Stomach (tissue), 9 donors: ENCODE data around the gene MGAT4B. TPM values are rescaled to one million over a fixed set of nuclear protein-coding genes. Genes with fewer than 3 reads are reported as not detected.

Experiments used
- DNase-seq, 2 donors: peaks; one replicate each; pipeline versions ENCODE4 v3.0.0 to v3.0.0-alpha.2; 2013 to 2019
- H3K27ac ChIP-seq, 5 donors: fragments of 200-600 bp in 4 of 5; sonication (generic) in 4 of 5; one replicate each; pipeline ENCODE4 v1.5.1; 2013 to 2019; ENCODE audit warnings: mild to moderate bottlenecking in 1 of 5, moderate library complexity in 1 of 5
- H3K27me3 ChIP-seq, 3 donors: fragments of 200-600 bp; sonication (generic); one replicate each; pipeline ENCODE4 v1.5.1; 2017 to 2019; ENCODE audit warnings: mixed run types in 1 of 3
- H3K36me3 ChIP-seq, 4 donors: fragments of 200-600 bp; sonication (generic); 1 replicate in 3 of 4; 2 replicates in 1 of 4; pipeline ENCODE4 v1.5.1; 2016 to 2019
- H3K4me1 ChIP-seq, 4 donors: fragments of 200-600 bp; sonication (generic); one replicate each; pipeline ENCODE4 v1.5.1; 2016 to 2019
- H3K4me3 ChIP-seq, 4 donors: fragments of 200-600 bp; sonication (generic) in 3 of 4; one replicate each; pipeline ENCODE4 v1.5.1; 2016 to 2019; ENCODE audit warnings: mild to moderate bottlenecking in 1 of 4
- H3K9me3 ChIP-seq, 4 donors: fragments of 200-600 bp; sonication (generic); one replicate each; pipeline ENCODE4 v1.5.1; 2016 to 2019
- EP300 ChIP-seq: sonication (generic); formaldehyde crosslinking; IDR thresholded peaks from one replicate; pipeline ENCODE4 v1.6.1; 2017; ENCODE audit warnings: antibody characterized with exemption
- POLR2A ChIP-seq, 4 donors: fragments of 450-650 bp; IDR thresholded peaks; one replicate each; pipeline ENCODE4 v1.6.1; 2016; ENCODE audit warnings: antibody characterized with exemption in 4 of 4, control low read depth in 2 of 4, mild to moderate bottlenecking in 1 of 4, moderate library complexity in 1 of 4
- POLR2AphosphoS5 ChIP-seq, 3 donors: sonication (generic); formaldehyde crosslinking; IDR thresholded peaks; one replicate each; pipeline ENCODE4 v1.6.1; 2016; ENCODE audit warnings: antibody characterized with exemption in 3 of 3
- WGBS, 5 donors: extraction: QIAGEN DNeasy Blood & Tissue Kit in 3 of 5; methylation state at CpG; one replicate each; pipeline versions ENCODE4 v1.1.5 to v1.1.7; 2013 to 2018; 5-methylcytosine and 5-hydroxymethylcytosine counted together
- intact Hi-C: fragments of 100-400 bp; cut with DNase I; formaldehyde crosslinking; loops from one replicate; pipeline ENCODE4 v1.15.1; 2023; ENCODE audit warnings: low total_unique reads
- polyA plus RNA-seq, 3 donors: library from polyadenylated mRNA; stranded (reverse); fragments of 200-250 nt; gene quantifications; one replicate each; pipeline ENCODE4 v1.2.3, GENCODE V29; 2013
- total RNA-seq, 5 donors: library from RNA; depleted of rRNA; stranded (reverse); fragments of >200 nt; gene quantifications; one replicate each; pipeline versions ENCODE4 v1.1.0 to v1.2.3, GENCODE V29; 2014 to 2016
- TF ChIP-seq, protein P1 (sequence below), 7 experiments: fragments of 450-650 bp in 4 of 7; fragments of 200-600 bp in 3 of 7; sonication (generic) in 3 of 7; IDR thresholded peaks; one replicate each; pipeline ENCODE4 v1.5.1; 2016 to 2019; ENCODE audit warnings: antibody characterized with exemption in 7 of 7, control low read depth in 2 of 7, mild to moderate bottlenecking in 1 of 7
- donor health status: healthy with polysubstance abuse.
- donor health status: Bipolar disorder and iron deficiency.
- donor health status: healthy.

Gene MGAT4B
- total and polyA plus RNA-seq, 8 donors = 85.0 to 617 (median 152) TPM

- TF ChIP-seq, protein P1, sequence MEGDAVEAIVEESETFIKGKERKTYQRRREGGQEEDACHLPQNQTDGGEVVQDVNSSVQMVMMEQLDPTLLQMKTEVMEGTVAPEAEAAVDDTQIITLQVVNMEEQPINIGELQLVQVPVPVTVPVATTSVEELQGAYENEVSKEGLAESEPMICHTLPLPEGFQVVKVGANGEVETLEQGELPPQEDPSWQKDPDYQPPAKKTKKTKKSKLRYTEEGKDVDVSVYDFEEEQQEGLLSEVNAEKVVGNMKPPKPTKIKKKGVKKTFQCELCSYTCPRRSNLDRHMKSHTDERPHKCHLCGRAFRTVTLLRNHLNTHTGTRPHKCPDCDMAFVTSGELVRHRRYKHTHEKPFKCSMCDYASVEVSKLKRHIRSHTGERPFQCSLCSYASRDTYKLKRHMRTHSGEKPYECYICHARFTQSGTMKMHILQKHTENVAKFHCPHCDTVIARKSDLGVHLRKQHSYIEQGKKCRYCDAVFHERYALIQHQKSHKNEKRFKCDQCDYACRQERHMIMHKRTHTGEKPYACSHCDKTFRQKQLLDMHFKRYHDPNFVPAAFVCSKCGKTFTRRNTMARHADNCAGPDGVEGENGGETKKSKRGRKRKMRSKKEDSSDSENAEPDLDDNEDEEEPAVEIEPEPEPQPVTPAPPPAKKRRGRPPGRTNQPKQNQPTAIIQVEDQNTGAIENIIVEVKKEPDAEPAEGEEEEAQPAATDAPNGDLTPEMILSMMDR (IDR thresholded peaks at IDR 0.05) = no peak
- TF ChIP-seq POLR2AphosphoS5 (IDR thresholded peaks at IDR 0.05) (no peak), POLR2A (IDR thresholded peaks at IDR 0.05) (no peak), EP300 (no peak)
- no peaks in the 10 kb centered on the region for H3K9me3 ChIP-seq
- H3K36me3 ChIP-seq = peaks cover 13 to 26% (median 21%) of the 10 kb centered on the region in 4 donors
- intact Hi-C loops = no loop called here
- H3K4me3 ChIP-seq = no peak overlapping the region
- no peaks in the 10 kb centered on the region for H3K27me3 ChIP-seq
- WGBS, 5 donors = 11 to 31% (median 20%) methylated on average over 3 of the region's 3 CpGs
- peaks cover 45 to 98% (median 68%) of the 10 kb centered on the region in 4 donors for H3K4me1 ChIP-seq
- no peak for DNase-seq
- H3K27ac ChIP-seq = peak overlapping the region in 4 of 5 donors; percentile 6 to 73 (median 67)
These were observed 43.9 kb downstream of the MGAT4B start for GRCh38 chr5:179762781-179763176.

DNA sequence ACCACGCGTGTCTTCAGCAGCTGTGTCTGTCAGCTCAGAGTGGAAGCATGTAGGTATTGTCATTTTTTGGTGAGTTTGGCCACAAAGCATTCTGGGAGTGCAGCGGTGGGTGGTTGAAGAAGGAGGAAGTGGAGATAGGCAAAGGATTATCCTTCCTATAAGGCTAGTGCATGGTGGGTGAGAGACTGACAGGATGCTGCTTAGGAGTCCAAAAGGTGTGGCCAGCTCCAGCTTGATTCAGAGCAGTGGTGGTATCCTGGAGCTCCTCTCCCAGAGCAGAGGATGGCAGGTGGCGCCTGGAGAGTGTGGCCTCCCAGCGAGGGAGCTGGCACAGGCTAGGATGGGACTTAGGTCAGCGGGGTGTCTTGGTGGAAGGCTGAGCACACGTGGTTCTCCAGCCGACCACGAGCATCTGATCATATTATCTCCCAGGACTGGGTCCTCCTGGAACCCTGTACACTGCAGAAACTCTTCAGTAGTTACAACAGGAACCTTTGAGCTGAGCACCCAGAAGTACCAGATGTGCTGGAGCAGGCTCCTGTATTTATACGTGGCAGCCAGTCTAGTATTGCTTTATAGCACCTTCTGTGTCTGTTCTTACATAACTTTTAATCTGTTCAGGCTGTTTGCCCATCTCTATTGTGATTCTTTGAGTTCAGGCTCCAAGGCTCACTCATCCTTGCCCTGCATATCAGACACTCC, 44.4 kb downstream of the MGAT4B start:
- H3K27me3 ChIP-seq = no peaks in the 10 kb centered on the region
- no peak overlapping the region for H3K4me3 ChIP-seq
- 40 to 46% (median 41%) methylated on average over 10 of the region's 10 CpGs for WGBS, 5 donors
- peaks cover 46 to 96% (median 69%) of the 10 kb centered on the region in 4 donors for H3K4me1 ChIP-seq
- TF ChIP-seq, protein P1 (IDR thresholded peaks at IDR 0.05) = no peak
- TF ChIP-seq POLR2AphosphoS5 (IDR thresholded peaks at IDR 0.05) (no peak), EP300 (no peak), POLR2A (IDR thresholded peaks at IDR 0.05) (no peak)
- intact Hi-C loops = no loop called here
- peak in 1 of 2 donors; percentile 33 for DNase-seq
- peaks cover 13 to 22% (median 18%) of the 10 kb centered on the region in 4 donors for H3K36me3 ChIP-seq
- H3K27ac ChIP-seq = peak overlapping the region in 4 of 5 donors; percentile 6 to 73 (median 67)
- no peaks in the 10 kb centered on the region for H3K9me3 ChIP-seq

DNA sequence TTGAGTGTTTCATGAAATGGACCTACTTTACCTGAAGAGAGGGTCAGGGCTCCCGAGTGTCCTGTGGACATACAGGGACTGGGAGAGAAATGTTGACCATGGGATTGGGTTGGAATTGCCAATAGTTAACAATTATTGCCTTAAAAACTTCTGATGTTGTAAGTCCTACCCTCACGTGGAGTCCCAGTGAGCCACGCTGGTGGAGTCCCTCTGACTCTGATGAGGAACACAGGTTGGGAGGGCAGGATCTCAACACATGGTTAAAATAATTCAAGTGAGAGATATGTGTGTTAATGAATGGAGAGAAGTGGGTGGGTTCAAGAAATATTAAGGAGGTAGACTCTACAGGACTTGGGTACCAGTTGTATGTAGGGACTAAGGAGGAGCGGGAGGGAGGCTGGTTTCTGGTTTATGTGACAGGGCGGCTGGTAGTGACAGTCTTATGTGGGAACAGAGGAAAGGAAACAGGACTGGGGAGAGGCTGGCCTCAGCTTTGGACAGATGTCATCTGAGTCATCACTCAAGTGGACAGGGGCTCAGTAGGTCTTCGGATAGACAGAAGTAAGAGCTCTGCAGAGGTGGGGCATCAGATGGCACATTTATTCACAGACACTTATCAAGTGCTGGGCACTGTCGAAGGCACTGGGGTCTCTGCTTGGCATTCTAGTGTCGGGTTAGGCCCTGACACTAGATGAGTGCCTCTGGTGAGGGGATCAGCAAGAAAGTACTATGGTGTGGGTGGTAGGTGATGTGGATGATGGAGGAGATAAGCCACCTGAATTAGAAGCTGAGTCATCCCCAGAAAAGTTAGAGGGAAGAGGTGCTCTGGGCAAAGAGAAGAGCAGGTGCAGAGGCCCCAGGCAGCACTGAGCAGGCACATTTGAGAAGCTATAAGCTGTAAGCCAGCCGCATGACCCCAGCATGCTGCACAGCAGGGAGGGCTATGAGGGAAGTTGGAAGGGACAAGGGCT, 46.8 kb downstream of the MGAT4B start:
- WGBS, 5 donors = 78 to 93% (median 88%) methylated on average over 9 of the region's 9 CpGs
- intact Hi-C loops = no loop called here
- no peak for DNase-seq

GRCh38 chr5:179758955-179759354, 47.7 kb downstream of the MGAT4B start:
- H3K9me3 ChIP-seq = no peaks in the 10 kb centered on the region
- no peaks in the 10 kb centered on the region for H3K36me3 ChIP-seq
- no peak for DNase-seq
- H3K4me1 ChIP-seq = peaks cover 39 to 96% (median 66%) of the 10 kb centered on the region in 4 donors
- 78 to 89% (median 86%) methylated on average over 8 of the region's 8 CpGs for WGBS, 5 donors
- H3K27ac ChIP-seq = no peak overlapping the region
- no peaks in the 10 kb centered on the region for H3K27me3 ChIP-seq
- no peak for TF ChIP-seq POLR2AphosphoS5 (IDR thresholded peaks at IDR 0.05)
- TF ChIP-seq, protein P1 (IDR thresholded peaks at IDR 0.05) = no peak
- TF ChIP-seq POLR2A (IDR thresholded peaks at IDR 0.05) = no peak
- TF ChIP-seq EP300 = no peak
- intact Hi-C loops = no loop called here
- H3K4me3 ChIP-seq = no peak overlapping the region

More for the DNA sequence above, 46.8 kb downstream of the MGAT4B start:
- TF ChIP-seq POLR2AphosphoS5 (IDR thresholded peaks at IDR 0.05) = no peak
- TF ChIP-seq POLR2A (IDR thresholded peaks at IDR 0.05) = no peak
- TF ChIP-seq EP300 = no peak
- TF ChIP-seq, protein P1 (IDR thresholded peaks at IDR 0.05) = no peak
- H3K4me1 ChIP-seq = peaks cover 34 to 96% (median 65%) of the 10 kb centered on the region in 4 donors
- no peaks in the 10 kb centered on the region for H3K9me3 ChIP-seq
- H3K27me3 ChIP-seq = no peaks in the 10 kb centered on the region
- H3K4me3 ChIP-seq = no peak overlapping the region
- H3K27ac ChIP-seq = no peak overlapping the region
- no peaks in the 10 kb centered on the region for H3K36me3 ChIP-seq
